SK-N-SH (cell line): Measurements from ENCODE around the gene AMFR. TPM values are rescaled to one million over a fixed set of nuclear protein-coding genes. Genes with fewer than 3 reads are reported as not detected.

Experiments used
- CTCF ChIA-PET: fragments of 300-600, 350-600 bp; formaldehyde crosslinking; extraction: SDS; loops from one replicate; lab custom pipeline; 2021; lab: Yijun Ruan, JAX
- POLR2A ChIA-PET: fragments of 350-600 bp; sonication (Branson Sonifier 250); formaldehyde crosslinking; extraction: SDS; loops from one replicate; lab custom pipeline; 2020; ENCODE audit warnings: antibody characterized with exemption, inconsistent platforms; lab: Yijun Ruan, JAX
- DNase-seq: peaks from one replicate; pipeline ENCODE4 v3.0.0; 2012
- H2AFZ ChIP-seq: fragments of 200-600 bp; sonication (generic); 2 replicates; pipeline ENCODE4 v1.8.1; 2016; ENCODE audit warnings: antibody characterized with exemption, mild to moderate bottlenecking, low read depth
- H3F3A ChIP-seq: fragments of 200-600 bp; sonication (generic); replicated peaks from 2 replicates; pipeline ENCODE3; 2016; ENCODE audit warnings: antibody characterized with exemption, mild to moderate bottlenecking; ENCODE audit not compliant: insufficient read depth
- H3K27ac ChIP-seq, 2 experiments: fragments of 200-500 bp in 1 of 2; fragments of 200-600 bp in 1 of 2; sonication (Bioruptor generic) in 1 of 2; sonication (generic), shearing (Covaris generic) in 1 of 2; 2 replicates each; pipeline versions ENCODE4 v1.5.1 to v1.6.1; 2014 to 2016; ENCODE audit warnings: low read depth in 2 of 2, inconsistent platforms in 1 of 2, low read length in 1 of 2, mild to moderate bottlenecking in 1 of 2, mixed read lengths in 1 of 2
- H3K27me3 ChIP-seq: fragments of 200-600 bp; sonication (generic), shearing (Covaris generic); 2 replicates; pipeline ENCODE4 v1.6.1; 2016; ENCODE audit warnings: mixed run types; ENCODE audit not compliant: insufficient read depth
- H3K36me3 ChIP-seq, 2 experiments: fragments of 200-500 bp in 1 of 2; fragments of 200-600 bp in 1 of 2; sonication (Bioruptor generic) in 1 of 2; sonication (generic) in 1 of 2; replicated peaks in 1 of 2; 2 replicates each; pipeline versions ENCODE3 to v1.5.1; 2014 to 2016; ENCODE audit warnings: low read length in 1 of 2, mild to moderate bottlenecking in 1 of 2; ENCODE audit not compliant: insufficient read depth in 2 of 2, control insufficient read depth in 1 of 2
- H3K4me1 ChIP-seq, 2 experiments: fragments of 200-500 bp in 1 of 2; fragments of 200-600 bp in 1 of 2; sonication (Bioruptor generic) in 1 of 2; sonication (generic), shearing (Covaris generic) in 1 of 2; 2 replicates each; pipeline versions ENCODE4 v1.5.1 to v1.6.1; 2014 to 2016; ENCODE audit warnings: low read depth in 1 of 2, low read length in 1 of 2, mixed run types in 1 of 2; ENCODE audit not compliant: insufficient read depth in 2 of 2, control insufficient read depth in 1 of 2
- H3K4me2 ChIP-seq: fragments of 200-600 bp; sonication (generic), shearing (Covaris generic); 2 replicates; pipeline ENCODE4 v1.6.1; 2017; ENCODE audit warnings: mixed run types
- H3K4me3 ChIP-seq, 2 experiments: fragments of 200-500 bp in 1 of 2; fragments of 200-600 bp in 1 of 2; sonication (Bioruptor generic) in 1 of 2; sonication (generic), shearing (Covaris generic) in 1 of 2; 2 replicates each; pipeline versions ENCODE4 v1.5.1 to v1.8.1; 2014 to 2016; ENCODE audit warnings: low read depth in 2 of 2, inconsistent platforms in 1 of 2, low read length in 1 of 2, mild to moderate bottlenecking in 1 of 2, mixed read lengths in 1 of 2, moderate library complexity in 1 of 2
- H3K79me2 ChIP-seq: fragments of 200-600 bp; sonication (generic); 2 replicates; pipeline ENCODE4 v1.8.1; 2017; ENCODE audit warnings: mild to moderate bottlenecking; ENCODE audit not compliant: insufficient read depth
- H3K9ac ChIP-seq: fragments of 200-600 bp; sonication (generic); 2 replicates; pipeline ENCODE4 v1.6.1; 2017; ENCODE audit warnings: mixed run types
- H3K9me2 ChIP-seq: fragments of 200-600 bp; sonication (generic); 2 replicates; pipeline ENCODE4 v1.6.1; 2017; ENCODE audit warnings: mixed run types
- H3K9me3 ChIP-seq: fragments of 200-600 bp; sonication (generic); 2 replicates; pipeline ENCODE4 v1.6.1; 2017; ENCODE audit warnings: mixed run types, mild to moderate bottlenecking, moderate library complexity
- H4K20me1 ChIP-seq: fragments of 200-600 bp; sonication (generic); 2 replicates; pipeline ENCODE4 v1.6.1; 2017; ENCODE audit warnings: mild to moderate bottlenecking, mixed run types; ENCODE audit not compliant: insufficient read depth
- ELF1 ChIP-seq: IDR thresholded peaks from 2 replicates; pipeline ENCODE4 v1.4.0; 2012
- EZH2phosphoT487 ChIP-seq: fragments of 200-600 bp; sonication (generic); IDR thresholded peaks from 2 replicates; pipeline ENCODE4 v1.6.1; 2017; ENCODE audit warnings: low read depth, mixed run types, mild to moderate bottlenecking, antibody characterized with exemption, moderate library complexity, borderline replicate concordance
- FOSL2 ChIP-seq: IDR thresholded peaks from 2 replicates; pipeline ENCODE4 v1.4.0; 2012; ENCODE audit warnings: low read depth, mild to moderate bottlenecking, moderate library complexity, borderline replicate concordance
- FOXJ3 ChIP-seq: sonication (generic); formaldehyde crosslinking; IDR thresholded peaks from 2 replicates; pipeline ENCODE4 v1.5.1; 2020; ENCODE audit warnings: mild to moderate bottlenecking, missing genetic modification reagents
- GATA2 ChIP-seq: sonication (generic); formaldehyde crosslinking; IDR thresholded peaks from 2 replicates; pipeline ENCODE4 v1.5.0; 2020; ENCODE audit warnings: mild to moderate bottlenecking, missing genetic modification reagents
- IRF3 ChIP-seq: fragments of 150-350 bp; IDR thresholded peaks from 2 replicates; pipeline ENCODE4 v1.6.1; 2016; ENCODE audit warnings: mild to moderate bottlenecking, low read depth, low read length
- MEF2A ChIP-seq: IDR thresholded peaks from 2 replicates; pipeline ENCODE4 v1.4.0; 2012; ENCODE audit warnings: low read depth, borderline replicate concordance
- NFIC ChIP-seq: IDR thresholded peaks from 2 replicates; pipeline ENCODE4 v1.4.0; 2012; ENCODE audit warnings: borderline replicate concordance
- POLR2AphosphoS5 ChIP-seq: IDR thresholded peaks from 2 replicates; pipeline ENCODE4 v1.6.1; 2012; ENCODE audit warnings: low read depth, low read length
- RAD21 ChIP-seq: IDR thresholded peaks from 2 replicates; pipeline ENCODE4 v1.6.1; 2012; ENCODE audit warnings: mild to moderate bottlenecking, low read length
- RFX5 ChIP-seq: IDR thresholded peaks from 2 replicates; pipeline ENCODE4 v1.6.1; 2012; ENCODE audit warnings: mild to moderate bottlenecking, improper control_type of control experiment, low read length
- RXRA ChIP-seq: IDR thresholded peaks from 2 replicates; pipeline ENCODE4 v1.4.0; 2012; ENCODE audit warnings: low read depth, mild to moderate bottlenecking, borderline replicate concordance
- USF2 ChIP-seq: fragments of 150-350 bp; IDR thresholded peaks from 2 replicates; pipeline ENCODE4 v1.6.1; 2017; ENCODE audit warnings: antibody characterized with exemption, low read length, low read depth, borderline replicate concordance
- WGBS: methylation state at CpG from one replicate; pipeline ENCODE4 v1.1.6; 2017; ENCODE audit warnings: low lambda C conversion rate; 5-methylcytosine and 5-hydroxymethylcytosine counted together
- polyA plus RNA-seq, 3 experiments: library from polyadenylated mRNA; depleted of rRNA; stranded (reverse); fragments of >200 nt; gene quantifications; 2 replicates each; pipeline ENCODE4 v1.2.3, GENCODE V29; 2012

The AMFR gene
- polyA plus RNA-seq, 1 of the 3 experiments (the other 2 are of a cell fraction): 65.3 TPM

GRCh38 chr16:56325956-56326355 lies 99.4 kb downstream of the AMFR start:
- Histone ChIP-seq H3K4me3 (no peak overlapping the region), H3K27me3 (no peaks in the 10 kb centered on the region), H2AFZ (no peak overlapping the region), H3K4me2 (no peak overlapping the region), H3K36me3 (no peaks in the 10 kb centered on the region), H3K4me1 (no peaks in the 10 kb centered on the region; a peak in 1 of 4 replicates), H3K9me3 (no peaks in the 10 kb centered on the region), H3K27ac (no peak overlapping the region; a peak in 1 of 4 replicates), H3K79me2 (no peaks in the 10 kb centered on the region), H3F3A (no peaks in the 10 kb centered on the region), H3K9ac (no peak overlapping the region), H3K9me2 (no peaks in the 10 kb centered on the region), H4K20me1 (no peaks in the 10 kb centered on the region)
- POLR2A ChIA-PET: no interaction called here
- CTCF ChIA-PET: interaction anchor here (1.5 to 8.6 kb wide), 3 partner anchors 7 to 382 kb away, joined by 4 to 52 read pairs (median 42); no protein-coding TSS in a partner anchor
- no peak for DNase-seq
- TF ChIP-seq RFX5 (no peak), MEF2A (no peak), IRF3 (no peak), EZH2phosphoT487 (no peak)
- WGBS: 29% methylated on average over 2 of the region's 6 CpGs

GRCh38 chr16:56324406-56324805 lies 100.9 kb downstream of the AMFR start:
- H3K27ac ChIP-seq: no peak overlapping the region
- no peak overlapping the region for H3K4me2 ChIP-seq
- no peak for DNase-seq
- ChIA-PET POLR2A (no interaction called here), CTCF (interaction anchor here (8.6 kb wide), 1 partner anchor 32 kb away, joined by 42 read pairs; no protein-coding TSS in a partner anchor)
- WGBS: 58% methylated on average over 5 of the region's 9 CpGs
- no peak overlapping the region for H2AFZ ChIP-seq
- peaks cover 0 to 3% of the 10 kb centered on the region in 2 experiments; a peak in 1 of 4 replicates for H3K4me1 ChIP-seq
- no peaks in the 10 kb centered on the region for H3K79me2 ChIP-seq
- H3K9me3 ChIP-seq: no peaks in the 10 kb centered on the region
- no peaks in the 10 kb centered on the region; the same call in 1 of the 2 replicates for H3K27me3 ChIP-seq
- no peaks in the 10 kb centered on the region for H3F3A ChIP-seq
- no peaks in the 10 kb centered on the region for H3K36me3 ChIP-seq
- H3K9me2 ChIP-seq: no peaks in the 10 kb centered on the region
- H4K20me1 ChIP-seq: no peaks in the 10 kb centered on the region
- no peak for TF ChIP-seq RAD21
- TF ChIP-seq FOSL2: no peak
- TF ChIP-seq NFIC: no peak
- TF ChIP-seq GATA2 (CRISPR knock-in tag): no peak
- no peak for TF ChIP-seq FOXJ3 (CRISPR knock-in tag)
- TF ChIP-seq ELF1: no peak
- TF ChIP-seq RXRA: no peak
- no peak for TF ChIP-seq USF2
- no peak for TF ChIP-seq IRF3
- TF ChIP-seq POLR2AphosphoS5: no peak
- no peak overlapping the region for H3K9ac ChIP-seq
- no peak overlapping the region for H3K4me3 ChIP-seq
